ENCODE measurements around the gene GLYATL3.
A peak's percentile ranks its signal among the peaks of the same experiment; 100 is the strongest.
"Not testable (repeated sequence)": the region's sequence is repeated elsewhere in the genome, so short reads cannot be mapped to it uniquely, and the experiment has no call there.

GLYATL3 gene

GRCh38 chr6:49499623-49500022 is at the start of gene GLYATL3:
Gene GLYATL3 (plus strand): TSS chr6:49499923. CDS start chr6:49511991, 12,068 bp downstream.
- Histone ChIP-seq H3K9me3 (ENCODE audit: control insufficient read depth, insufficient read depth, low read depth, low read length) (no peaks in the 10 kb centered on the region), H3K9ac (ENCODE audit: low read length) (no peak within 1 kb of the TSS), H3K4me3 (ENCODE audit: low read depth, low read length) (no peak within 1 kb of the TSS), H3K36me3 (ENCODE audit: control insufficient read depth, insufficient read depth, low read length) (no peaks in the 10 kb centered on the region), H3K27ac (ENCODE audit: low read depth, low read length) (no peak within 1 kb of the TSS), H3K27me3 (ENCODE audit: control insufficient read depth, insufficient read depth, low read length) (no peaks in the 10 kb centered on the region), H3K4me1 (ENCODE audit: control insufficient read depth, insufficient read depth, low read length) (no peaks in the 10 kb centered on the region)

- no peak overlapping the region for H3K27ac ChIP-seq (ENCODE audit: low read depth, low read length)
- H3K27me3 ChIP-seq (ENCODE audit: control insufficient read depth, insufficient read depth, low read length): no peaks in the 10 kb centered on the region
Measured at GRCh38 chr6:49453221-49453620, 46.5 kb upstream of the GLYATL3 start.

GRCh38 chr6:49454787-49455709 is 44.7 kb upstream of the GLYATL3 start:
- no peaks in the 10 kb centered on the region for H3K4me1 ChIP-seq (ENCODE audit: control insufficient read depth, insufficient read depth, low read length)
- H3K9me3 ChIP-seq (ENCODE audit: control insufficient read depth, insufficient read depth, low read depth, low read length): no peaks in the 10 kb centered on the region
- no peak overlapping the region for H3K9ac ChIP-seq (ENCODE audit: low read length)
- H3K36me3 ChIP-seq (ENCODE audit: control insufficient read depth, insufficient read depth, low read length): peaks cover 15% of the 10 kb centered on the region
- H3K27ac ChIP-seq (ENCODE audit: low read depth, low read length): no peak overlapping the region
- H3K27me3 ChIP-seq (ENCODE audit: control insufficient read depth, insufficient read depth, low read length): no peaks in the 10 kb centered on the region
- no peak overlapping the region for H3K4me3 ChIP-seq (ENCODE audit: low read depth, low read length)

More at GRCh38 chr6:49453221-49453620, 46.5 kb upstream of the GLYATL3 start:
- Histone ChIP-seq H3K36me3 (ENCODE audit: control insufficient read depth, insufficient read depth, low read length) (peaks cover 20% of the 10 kb centered on the region), H3K4me1 (ENCODE audit: control insufficient read depth, insufficient read depth, low read length) (no peaks in the 10 kb centered on the region), H3K4me3 (ENCODE audit: low read depth, low read length) (no peak overlapping the region), H3K9me3 (ENCODE audit: control insufficient read depth, insufficient read depth, low read depth, low read length) (no peaks in the 10 kb centered on the region), H3K9ac (ENCODE audit: low read length) (no peak overlapping the region)

GRCh38 chr6:49457771-49458170 is 42.0 kb upstream of the GLYATL3 start:
- H3K9ac ChIP-seq (ENCODE audit: low read length): no peak overlapping the region
- peaks cover 7% of the 10 kb centered on the region for H3K36me3 ChIP-seq (ENCODE audit: control insufficient read depth, insufficient read depth, low read length)
- no peaks in the 10 kb centered on the region for H3K9me3 ChIP-seq (ENCODE audit: control insufficient read depth, insufficient read depth, low read depth, low read length)
- H3K4me1 ChIP-seq (ENCODE audit: control insufficient read depth, insufficient read depth, low read length): no peaks in the 10 kb centered on the region
- no peak overlapping the region for H3K4me3 ChIP-seq (ENCODE audit: low read depth, low read length)
- H3K27ac ChIP-seq (ENCODE audit: low read depth, low read length): no peak overlapping the region
- H3K27me3 ChIP-seq (ENCODE audit: control insufficient read depth, insufficient read depth, low read length): no peaks in the 10 kb centered on the region

- no peaks in the 10 kb centered on the region for H3K27me3 ChIP-seq (ENCODE audit: control insufficient read depth, insufficient read depth, low read length)
- H3K36me3 ChIP-seq (ENCODE audit: control insufficient read depth, insufficient read depth, low read length): peaks cover 3% of the 10 kb centered on the region
- H3K9me3 ChIP-seq (ENCODE audit: control insufficient read depth, insufficient read depth, low read depth, low read length): no peaks in the 10 kb centered on the region
- H3K9ac ChIP-seq (ENCODE audit: low read length): peak overlapping the region; percentile 85
- H3K27ac ChIP-seq (ENCODE audit: low read depth, low read length): no peak overlapping the region
- H3K4me3 ChIP-seq (ENCODE audit: low read depth, low read length): peak overlapping the region; percentile 93
- no peaks in the 10 kb centered on the region for H3K4me1 ChIP-seq (ENCODE audit: control insufficient read depth, insufficient read depth, low read length)
Measured at GRCh38 chr6:49462071-49462470, 37.7 kb upstream of the GLYATL3 start.

GRCh38 chr6:49462599-49462926 is 37.2 kb upstream of the GLYATL3 start:
- Histone ChIP-seq H3K27ac (ENCODE audit: low read depth, low read length) (no peak overlapping the region; the same call in 1 of the 2 replicates), H3K27me3 (ENCODE audit: control insufficient read depth, insufficient read depth, low read length) (no peaks in the 10 kb centered on the region), H3K9me3 (ENCODE audit: control insufficient read depth, insufficient read depth, low read depth, low read length) (no peaks in the 10 kb centered on the region), H3K9ac (ENCODE audit: low read length) (peak overlapping the region; percentile 85), H3K4me3 (ENCODE audit: low read depth, low read length) (peak overlapping the region; percentile 93), H3K36me3 (ENCODE audit: control insufficient read depth, insufficient read depth, low read length) (peaks cover 2% of the 10 kb centered on the region), H3K4me1 (ENCODE audit: control insufficient read depth, insufficient read depth, low read length) (no peaks in the 10 kb centered on the region)

- no peaks in the 10 kb centered on the region for H3K9me3 ChIP-seq (ENCODE audit: control insufficient read depth, insufficient read depth, low read depth, low read length)
- peak within 1 kb of the TSS; percentile 94 for H3K9ac ChIP-seq (ENCODE audit: low read length)
- peak within 1 kb of the TSS; percentile 93 for H3K4me3 ChIP-seq (ENCODE audit: low read depth, low read length)
- H3K27me3 ChIP-seq (ENCODE audit: control insufficient read depth, insufficient read depth, low read length): no peaks in the 10 kb centered on the region
- H3K4me1 ChIP-seq (ENCODE audit: control insufficient read depth, insufficient read depth, low read length): no peaks in the 10 kb centered on the region
- no peaks in the 10 kb centered on the region; the same call in 1 of the 2 replicates for H3K36me3 ChIP-seq (ENCODE audit: control insufficient read depth, insufficient read depth, low read length)
- H3K27ac ChIP-seq (ENCODE audit: low read depth, low read length): peak within 1 kb of the TSS; percentile 73
Measured at GRCh38 chr6:49462927-49463611, 36.7 kb upstream of the GLYATL3 start, which contains the start of the genes CENPQ and MMUT. Gene CENPQ (plus strand): TSS chr6:49463370. CDS start chr6:49470177, 6,807 bp downstream. Gene MMUT (minus strand): TSS chr6:49463253. CDS start chr6:49459466, 3,787 bp downstream.

- peak overlapping the region; percentile 93 for H3K4me3 ChIP-seq (ENCODE audit: low read depth, low read length)
- H3K9ac ChIP-seq (ENCODE audit: low read length): peak overlapping the region; percentile 94
- H3K36me3 ChIP-seq (ENCODE audit: control insufficient read depth, insufficient read depth, low read length): no peaks in the 10 kb centered on the region; the same call in 1 of the 2 replicates
- H3K27ac ChIP-seq (ENCODE audit: low read depth, low read length): peak overlapping the region; percentile 73
- no peaks in the 10 kb centered on the region for H3K4me1 ChIP-seq (ENCODE audit: control insufficient read depth, insufficient read depth, low read length)
- H3K9me3 ChIP-seq (ENCODE audit: control insufficient read depth, insufficient read depth, low read depth, low read length): no peaks in the 10 kb centered on the region
- no peaks in the 10 kb centered on the region for H3K27me3 ChIP-seq (ENCODE audit: control insufficient read depth, insufficient read depth, low read length)
Measured at GRCh38 chr6:49463612-49463967, 36.1 kb upstream of the GLYATL3 start.

GRCh38 chr6:49464691-49465090 is 35.0 kb upstream of the GLYATL3 start:
- H3K9ac ChIP-seq (ENCODE audit: low read length): no peak overlapping the region
- H3K27me3 ChIP-seq (ENCODE audit: control insufficient read depth, insufficient read depth, low read length): no peaks in the 10 kb centered on the region
- H3K9me3 ChIP-seq (ENCODE audit: control insufficient read depth, insufficient read depth, low read depth, low read length): no peaks in the 10 kb centered on the region
- peak overlapping the region; percentile 93; the same call in 1 of the 2 replicates for H3K4me3 ChIP-seq (ENCODE audit: low read depth, low read length)
- H3K27ac ChIP-seq (ENCODE audit: low read depth, low read length): no peak overlapping the region
- H3K36me3 ChIP-seq (ENCODE audit: control insufficient read depth, insufficient read depth, low read length): no peaks in the 10 kb centered on the region; the same call in 1 of the 2 replicates
- H3K4me1 ChIP-seq (ENCODE audit: control insufficient read depth, insufficient read depth, low read length): no peaks in the 10 kb centered on the region

- H3K27me3 ChIP-seq (ENCODE audit: control insufficient read depth, insufficient read depth, low read length): no peaks in the 10 kb centered on the region
- no peaks in the 10 kb centered on the region for H3K9me3 ChIP-seq (ENCODE audit: control insufficient read depth, insufficient read depth, low read depth, low read length)
- no peaks in the 10 kb centered on the region for H3K4me1 ChIP-seq (ENCODE audit: control insufficient read depth, insufficient read depth, low read length)
- H3K36me3 ChIP-seq (ENCODE audit: control insufficient read depth, insufficient read depth, low read length): peaks cover 24% of the 10 kb centered on the region
- H3K27ac ChIP-seq (ENCODE audit: low read depth, low read length): no peak overlapping the region
- H3K9ac ChIP-seq (ENCODE audit: low read length): no peak overlapping the region
- H3K4me3 ChIP-seq (ENCODE audit: low read depth, low read length): no peak overlapping the region
Measured at GRCh38 chr6:49468042-49468441, 31.7 kb upstream of the GLYATL3 start.

GRCh38 chr6:49476564-49476963 is 23.2 kb upstream of the GLYATL3 start:
- not testable (repeated sequence) for H3K9ac ChIP-seq (ENCODE audit: low read length); H3K4me3 ChIP-seq (ENCODE audit: low read depth, low read length); H3K27me3 ChIP-seq (ENCODE audit: control insufficient read depth, insufficient read depth, low read length); H3K9me3 ChIP-seq (ENCODE audit: control insufficient read depth, insufficient read depth, low read depth, low read length); H3K4me1 ChIP-seq (ENCODE audit: control insufficient read depth, insufficient read depth, low read length); H3K27ac ChIP-seq (ENCODE audit: low read depth, low read length)
- peaks cover 34% of the 10 kb centered on the region for H3K36me3 ChIP-seq (ENCODE audit: control insufficient read depth, insufficient read depth, low read length)

Measured in HUES6 (cell line).